GM12872 (cell line): Measurements from ENCODE around the gene ATP2B2.

ENCODE experiments used
- CTCF ChIP-seq: IDR thresholded peaks from 3 replicates; pipeline ENCODE4 v1.5.1; 2011; ENCODE audit warnings: low read depth, mild to moderate bottlenecking, low read length, moderate library complexity; ENCODE audit not compliant: insufficient read depth

Gene ATP2B2

GRCh38 chr3:10315771-10316344 lies 189.5 kb downstream of the ATP2B2 start:
- no peak for TF ChIP-seq CTCF

DNA sequence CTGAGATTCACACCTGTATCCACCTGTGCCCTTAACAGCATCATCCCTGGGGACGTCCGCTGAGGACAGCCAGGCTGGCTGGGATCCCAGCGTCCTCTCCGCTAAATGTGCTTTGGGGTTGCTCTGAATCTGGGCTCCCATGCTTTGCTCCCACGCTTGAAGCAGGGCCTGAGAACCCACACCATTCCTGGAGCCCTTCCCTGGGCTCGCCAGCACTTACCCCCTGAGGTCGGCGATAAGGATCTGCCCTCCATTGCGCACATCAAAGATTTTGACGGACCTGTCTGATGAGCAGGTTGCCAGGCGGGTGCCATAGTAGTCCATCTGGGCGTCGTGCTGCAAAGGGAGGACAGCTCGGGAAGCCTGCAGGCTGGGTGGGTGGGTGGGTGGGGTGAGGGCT lies 190.3 kb downstream of the ATP2B2 start:
- no peak for TF ChIP-seq CTCF

DNA sequence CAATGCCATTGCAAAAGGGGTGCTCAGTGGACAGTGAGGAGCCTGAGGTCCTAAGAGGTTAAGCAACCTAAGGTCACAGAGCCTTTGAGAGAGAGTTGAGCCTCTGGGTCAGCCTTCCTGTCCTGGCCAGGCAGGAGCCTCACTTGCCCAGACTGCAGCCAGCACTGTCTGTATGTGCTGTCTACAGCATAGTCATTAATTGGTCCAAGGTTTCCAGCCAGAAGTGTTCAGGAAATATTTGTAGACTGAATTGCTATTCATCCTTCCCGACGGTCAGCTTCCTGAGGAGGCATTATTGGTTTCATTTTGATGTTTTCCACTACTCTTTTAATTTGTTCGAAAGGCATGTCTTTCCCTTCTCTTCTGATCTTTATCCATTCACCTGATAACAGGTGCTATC lies 192.5 kb downstream of the ATP2B2 start:
- TF ChIP-seq CTCF: no peak

GRCh38 chr3:10312391-10312790 lies 193.0 kb downstream of the ATP2B2 start:
- TF ChIP-seq CTCF: no peak

GRCh38 chr3:10311710-10312109 lies 193.7 kb downstream of the ATP2B2 start:
- TF ChIP-seq CTCF: no peak

- no peak for TF ChIP-seq CTCF
Measured at GRCh38 chr3:10310578-10310977, 194.8 kb downstream of the ATP2B2 start.

DNA sequence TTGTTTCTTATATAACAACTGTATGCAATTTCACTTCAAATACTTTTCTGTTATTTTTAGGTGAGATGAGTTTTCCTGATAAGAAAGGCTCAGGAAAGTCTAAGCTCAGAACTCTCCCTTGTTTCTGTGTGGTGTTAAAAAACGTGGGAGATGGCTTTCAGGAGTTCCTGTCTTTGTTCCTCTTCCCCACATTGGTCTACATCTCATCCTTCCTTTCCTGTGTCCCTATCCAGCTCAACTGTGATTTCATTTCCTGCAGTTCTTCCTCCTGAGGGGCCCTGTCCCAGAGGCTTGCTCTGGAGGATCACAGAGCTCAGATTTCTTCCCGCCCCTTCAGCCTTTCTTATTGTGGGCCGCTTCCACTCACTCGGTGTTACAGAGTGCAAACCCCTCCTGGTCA lies 195.7 kb downstream of the ATP2B2 start:
- TF ChIP-seq CTCF: no peak
